HepG2 (cell line): Measurements from ENCODE around the gene MRFAP1. TPM values are rescaled to one million over a fixed set of nuclear protein-coding genes. Genes with fewer than 3 reads are reported as not detected.
"Not testable (repeated sequence)": the region's sequence is repeated elsewhere in the genome, so short reads cannot be mapped to it uniquely, and the experiment has no call there.

Source experiments
- AKNA ChIP-seq: sonication (generic); formaldehyde crosslinking; IDR thresholded peaks from 2 replicates; pipeline ENCODE4 v1.4.0; 2020; ENCODE audit warnings: missing genetic modification reagents, borderline replicate concordance
- KLF12 ChIP-seq: sonication (generic); formaldehyde crosslinking; IDR thresholded peaks from 2 replicates; pipeline ENCODE4 v1.4.0; 2020; ENCODE audit warnings: missing genetic modification reagents, borderline replicate concordance
- NFYC ChIP-seq: IDR thresholded peaks from 2 replicates; pipeline ENCODE4 v1.6.1; 2016; ENCODE audit warnings: missing genetic modification reagents, missing compliant biosample characterization
- NR2F6 ChIP-seq, 2 experiments: IDR thresholded peaks; 2 replicates each; pipeline ENCODE4 v1.6.1; 2016; ENCODE audit warnings: antibody characterized with exemption in 1 of 2, mild to moderate bottlenecking in 1 of 2
- ONECUT2 ChIP-seq: sonication (generic); formaldehyde crosslinking; IDR thresholded peaks from 2 replicates; pipeline ENCODE4 v1.4.0; 2020; ENCODE audit warnings: missing genetic modification reagents
- POGZ ChIP-seq: sonication (generic); formaldehyde crosslinking; IDR thresholded peaks from 2 replicates; pipeline ENCODE4 v1.4.0; 2020; ENCODE audit warnings: mild to moderate bottlenecking, missing genetic modification reagents
- PRDM15 ChIP-seq: sonication (generic); formaldehyde crosslinking; IDR thresholded peaks from 2 replicates; pipeline ENCODE4 v1.4.0; 2020; ENCODE audit warnings: missing genetic modification reagents
- SOX13 ChIP-seq, 3 experiments: fragments of 450-650 bp in 1 of 3; sonication (generic) in 1 of 3; formaldehyde crosslinking in 1 of 3; IDR thresholded peaks in 2 of 3; conservative IDR thresholded peaks in 1 of 3; 2 replicates each; pipeline versions ENCODE4 v1.5.0 to v1.6.1; 2016 to 2020; ENCODE audit warnings: antibody characterized with exemption in 1 of 3, mild to moderate bottlenecking in 1 of 3, missing compliant biosample characterization in 1 of 3, missing genetic modification reagents in 1 of 3, moderate library complexity in 1 of 3
- SRY ChIP-seq: sonication (generic); formaldehyde crosslinking; IDR thresholded peaks from 2 replicates; pipeline ENCODE4 v1.8.0; 2022; ENCODE audit warnings: mild to moderate bottlenecking, missing genetic modification reagents
- THAP9 ChIP-seq: sonication (generic); formaldehyde crosslinking; IDR thresholded peaks from 2 replicates; pipeline ENCODE4; 2020; ENCODE audit warnings: missing genetic modification reagents, mild to moderate bottlenecking, borderline replicate concordance
- ZNF17 ChIP-seq: sonication (generic); formaldehyde crosslinking; IDR thresholded peaks from 2 replicates; pipeline ENCODE4 v1.5.0; 2020; ENCODE audit warnings: mild to moderate bottlenecking, missing genetic modification reagents
- ZNF546 ChIP-seq: sonication (generic); formaldehyde crosslinking; conservative IDR thresholded peaks from 2 replicates; pipeline ENCODE4 v1.8.1; 2023; ENCODE audit warnings: mild to moderate bottlenecking, missing genetic modification reagents
- ZNF570 ChIP-seq: sonication (generic); formaldehyde crosslinking; IDR thresholded peaks from 2 replicates; pipeline ENCODE4 v1.4.0; 2020; ENCODE audit warnings: mild to moderate bottlenecking, missing genetic modification reagents, borderline replicate concordance
- ZSCAN5A ChIP-seq: sonication (generic); formaldehyde crosslinking; IDR thresholded peaks from 2 replicates; pipeline ENCODE4 v1.8.0; 2022; ENCODE audit warnings: mild to moderate bottlenecking, missing genetic modification reagents, borderline replicate concordance
- polyA plus RNA-seq, 8 experiments: library from polyadenylated mRNA; depleted of rRNA in 3 of 8; stranded (reverse) in 7 of 8; unstranded in 1 of 8; fragments of >200 nt; fragmentation: Illumina TruSeq in 4 of 8; extraction: Trizol in 4 of 8; gene quantifications; 2 replicates each; pipeline versions ENCODE4 v1.2.1 to v1.2.3, GENCODE V29; 2011 to 2016; ENCODE audit warnings: low read depth in 4 of 8, missing spikeins in 1 of 8, mixed read lengths in 1 of 8; ENCODE audit not compliant: insufficient read depth in 1 of 8
- total RNA-seq, 5 experiments: library from RNA; depleted of rRNA; stranded (reverse); fragments of >200 nt; fragmentation: Illumina TruSeq; extraction: Trizol; gene quantifications; 2 replicates each; pipeline ENCODE4 v1.2.3, GENCODE V29; 2016; ENCODE audit warnings: low read depth in 1 of 5

MRFAP1 gene
- total and polyA plus RNA-seq, 2 of the 13 experiments (the other 11 are each of a cell fraction or from before 2014, with no cell fraction given) = 112 to 158 TPM

GRCh38 chr4:6673191-6673659, 32.7 kb downstream of the MRFAP1 start (continued):
- TF ChIP-seq SOX13 (IDR thresholded peaks at IDR 0.05) (0 out of 2 replicates have a peak, but pooled peaks have one; percentile 27), THAP9 (0 out of 2 replicates have a peak, but pooled peaks have one; percentile 23), SRY (CRISPR knock-in tag) (peak; percentile 49; the same call in 1 of the 2 replicates), POGZ (CRISPR knock-in tag) (peak; percentile 82), NR2F6 (IDR thresholded peaks at IDR 0.05) (0 out of 2 replicates have a peak, but pooled peaks have one; percentile 15), AKNA (CRISPR knock-in tag) (0 out of 2 replicates have a peak, but pooled peaks have one; percentile 19), KLF12 (CRISPR knock-in tag) (peak; percentile 66; the same call in 1 of the 2 replicates), ZNF17 (CRISPR knock-in tag) (0 out of 2 replicates have a peak, but pooled peaks have one; percentile 76), ZNF546 (peak; percentile 38; the same call in 1 of the 2 replicates), ZNF570 (CRISPR knock-in tag) (0 out of 2 replicates have a peak, but pooled peaks have one; percentile 18), PRDM15 (CRISPR knock-in tag) (0 out of 2 replicates have a peak, but pooled peaks have one; percentile 29), ONECUT2 (CRISPR knock-in tag) (0 out of 2 replicates have a peak, but pooled peaks have one; percentile 17), NFYC (CRISPR knock-in tag) (peak; percentile 86), ZSCAN5A (CRISPR knock-in tag) (peak; percentile 90; the same call in 1 of the 2 replicates)
- TF ChIP-seq SOX13 (CRISPR knock-in tag; conservative IDR thresholded peaks at IDR 0.05 in 1 of 2, IDR thresholded peaks at IDR 0.05 in 1 of 2); NR2F6 (CRISPR knock-in tag; IDR thresholded peaks at IDR 0.05): not testable (repeated sequence)
